ENCODE results near the gene EEPD1.

Gene EEPD1

GRCh38 chr7:36192053-36192824 is 39.2 kb downstream of the EEPD1 start:
- no peak for DNase-seq

- no peak for DNase-seq
Observed at GRCh38 chr7:36192877-36193276, 39.8 kb downstream of the EEPD1 start.

- no peak for DNase-seq
Observed at GRCh38 chr7:36198854-36199266, 45.8 kb downstream of the EEPD1 start.

GRCh38 chr7:36199329-36199728 is 46.3 kb downstream of the EEPD1 start:
- no peak for DNase-seq

- no peak for DNase-seq
Observed at GRCh38 chr7:36201122-36201723, 48.2 kb downstream of the EEPD1 start.

- no peak for DNase-seq
Observed at GRCh38 chr7:36202398-36202797, 49.3 kb downstream of the EEPD1 start.

- DNase-seq, result no peak
Observed at GRCh38 chr7:36203071-36203790, 50.2 kb downstream of the EEPD1 start.

- DNase-seq, result no peak
Observed at GRCh38 chr7:36204044-36204663, 51.1 kb downstream of the EEPD1 start.

- DNase-seq, result no peak
Observed at GRCh38 chr7:36204929-36205635, 52.0 kb downstream of the EEPD1 start.

GRCh38 chr7:36205803-36206202 is 52.7 kb downstream of the EEPD1 start:
- DNase-seq, result no peak

GRCh38 chr7:36207451-36208291 is 54.6 kb downstream of the EEPD1 start:
- DNase-seq, result no peak

GRCh38 chr7:36208426-36208825 is 55.4 kb downstream of the EEPD1 start:
- DNase-seq, result no peak

- DNase-seq, result no peak
Observed at GRCh38 chr7:36208997-36209813, 56.2 kb downstream of the EEPD1 start.

- DNase-seq, result no peak
Observed at GRCh38 chr7:36209814-36210183, 56.7 kb downstream of the EEPD1 start.

GRCh38 chr7:36210291-36210922 is 57.4 kb downstream of the EEPD1 start:
- DNase-seq, result no peak

GRCh38 chr7:36214608-36215456 is 61.8 kb downstream of the EEPD1 start:
- DNase-seq, result no peak

GRCh38 chr7:36215457-36215765 is 62.4 kb downstream of the EEPD1 start:
- no peak for DNase-seq

GRCh38 chr7:36216063-36216684 is 63.1 kb downstream of the EEPD1 start:
- no peak for DNase-seq

Data from effector CD8-positive, alpha-beta T cell (primary cell).